Measurements from ENCODE around the gene PLCD1. TPM values are rescaled to one million over a fixed set of nuclear protein-coding genes. Genes with fewer than 3 reads are reported as not detected.
A peak's percentile ranks its signal among the peaks of the same experiment; 100 is the strongest.

PLCD1 gene
- total and polyA plus RNA-seq, 2 of the 13 experiments (the other 11 are each of a cell fraction or from before 2014, with no cell fraction given), result 10.1 to 12.4 TPM

DNA sequence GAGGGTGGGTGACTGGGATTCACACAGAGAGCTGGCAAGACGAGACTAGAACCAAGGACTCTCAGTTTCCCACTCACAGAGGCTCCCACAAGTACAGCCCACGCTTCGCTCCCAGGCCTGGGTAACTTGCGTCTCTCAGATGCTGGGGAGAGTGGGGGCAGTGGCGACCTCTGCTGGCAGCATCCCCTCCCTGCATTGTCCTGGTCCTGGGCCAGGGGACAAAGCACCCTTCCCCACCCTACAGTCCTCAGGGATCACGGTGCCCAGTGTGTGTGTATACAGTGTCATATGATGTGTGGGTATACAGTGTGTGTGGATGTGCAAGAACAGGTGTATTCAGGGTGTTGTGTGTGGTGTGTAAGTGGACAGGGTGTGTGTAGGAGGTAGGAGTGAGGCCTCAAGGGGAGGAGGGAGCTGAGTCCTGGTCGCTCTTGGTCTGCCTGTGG is 26.0 kb downstream of the PLCD1 start (continued):
- TF ChIP-seq SETDB1 (CRISPR knock-in tag; IDR thresholded peaks at IDR 0.05; ENCODE audit: borderline replicate concordance), result no peak
- no peak for TF ChIP-seq ZC3H4 (CRISPR knock-in tag; IDR thresholded peaks at IDR 0.05; ENCODE audit: borderline replicate concordance)
- TF ChIP-seq ZNF180 (CRISPR knock-in tag; IDR thresholded peaks at IDR 0.05; ENCODE audit: borderline replicate concordance, low read depth), result no peak
- TF ChIP-seq, protein P1, sequence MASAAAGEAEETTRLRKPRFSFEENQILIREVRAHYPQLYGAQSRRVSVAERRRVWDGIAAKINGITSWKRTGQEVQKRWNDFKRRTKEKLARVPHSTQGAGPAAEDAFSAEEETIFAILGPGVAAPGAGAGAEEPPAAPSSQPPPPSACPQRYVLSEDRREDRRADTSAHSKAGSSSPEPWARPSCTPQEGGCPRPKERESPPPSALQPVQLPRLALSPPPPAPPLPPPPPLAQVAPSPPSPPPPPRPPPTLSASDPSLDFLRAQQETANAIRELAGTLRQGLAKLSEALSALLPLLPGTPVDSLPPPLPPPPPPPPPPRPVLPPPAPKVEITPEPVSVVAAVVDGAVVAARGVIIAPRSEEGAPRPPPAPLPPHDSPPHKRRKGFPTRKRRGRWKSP (CRISPR knock-in tag; IDR thresholded peaks at IDR 0.05), result 0 out of 2 replicates have a peak, but pooled peaks have one; percentile 48
- TF ChIP-seq TEAD3 (CRISPR knock-in tag; optimal IDR thresholded peaks at IDR 0.05; ENCODE audit: borderline replicate concordance), result peak; percentile 45
- TF ChIP-seq, protein P2, sequence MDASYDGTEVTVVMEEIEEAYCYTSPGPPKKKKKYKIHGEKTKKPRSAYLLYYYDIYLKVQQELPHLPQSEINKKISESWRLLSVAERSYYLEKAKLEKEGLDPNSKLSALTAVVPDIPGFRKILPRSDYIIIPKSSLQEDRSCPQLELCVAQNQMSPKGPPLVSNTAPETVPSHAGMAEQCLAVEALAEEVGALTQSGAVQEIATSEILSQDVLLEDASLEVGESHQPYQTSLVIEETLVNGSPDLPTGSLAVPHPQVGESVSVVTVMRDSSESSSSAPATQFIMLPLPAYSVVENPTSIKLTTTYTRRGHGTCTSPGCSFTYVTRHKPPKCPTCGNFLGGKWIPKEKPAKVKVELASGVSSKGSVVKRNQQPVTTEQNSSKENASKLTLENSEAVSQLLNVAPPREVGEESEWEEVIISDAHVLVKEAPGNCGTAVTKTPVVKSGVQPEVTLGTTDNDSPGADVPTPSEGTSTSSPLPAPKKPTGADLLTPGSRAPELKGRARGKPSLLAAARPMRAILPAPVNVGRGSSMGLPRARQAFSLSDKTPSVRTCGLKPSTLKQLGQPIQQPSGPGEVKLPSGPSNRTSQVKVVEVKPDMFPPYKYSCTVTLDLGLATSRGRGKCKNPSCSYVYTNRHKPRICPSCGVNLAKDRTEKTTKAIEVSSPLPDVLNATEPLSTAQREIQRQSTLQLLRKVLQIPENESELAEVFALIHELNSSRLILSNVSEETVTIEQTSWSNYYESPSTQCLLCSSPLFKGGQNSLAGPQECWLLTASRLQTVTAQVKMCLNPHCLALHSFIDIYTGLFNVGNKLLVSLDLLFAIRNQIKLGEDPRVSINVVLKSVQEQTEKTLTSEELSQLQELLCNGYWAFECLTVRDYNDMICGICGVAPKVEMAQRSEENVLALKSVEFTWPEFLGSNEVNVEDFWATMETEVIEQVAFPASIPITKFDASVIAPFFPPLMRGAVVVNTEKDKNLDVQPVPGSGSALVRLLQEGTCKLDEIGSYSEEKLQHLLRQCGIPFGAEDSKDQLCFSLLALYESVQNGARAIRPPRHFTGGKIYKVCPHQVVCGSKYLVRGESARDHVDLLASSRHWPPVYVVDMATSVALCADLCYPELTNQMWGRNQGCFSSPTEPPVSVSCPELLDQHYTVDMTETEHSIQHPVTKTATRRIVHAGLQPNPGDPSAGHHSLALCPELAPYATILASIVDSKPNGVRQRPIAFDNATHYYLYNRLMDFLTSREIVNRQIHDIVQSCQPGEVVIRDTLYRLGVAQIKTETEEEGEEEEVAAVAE (CRISPR knock-in tag; IDR thresholded peaks at IDR 0.05; ENCODE audit: borderline replicate concordance), result no peak
- no peak for TF ChIP-seq RELA (CRISPR knock-in tag; IDR thresholded peaks at IDR 0.05)
- TF ChIP-seq, protein P3, sequence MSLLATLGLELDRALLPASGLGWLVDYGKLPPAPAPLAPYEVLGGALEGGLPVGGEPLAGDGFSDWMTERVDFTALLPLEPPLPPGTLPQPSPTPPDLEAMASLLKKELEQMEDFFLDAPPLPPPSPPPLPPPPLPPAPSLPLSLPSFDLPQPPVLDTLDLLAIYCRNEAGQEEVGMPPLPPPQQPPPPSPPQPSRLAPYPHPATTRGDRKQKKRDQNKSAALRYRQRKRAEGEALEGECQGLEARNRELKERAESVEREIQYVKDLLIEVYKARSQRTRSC (CRISPR knock-in tag; IDR thresholded peaks at IDR 0.05; ENCODE audit: low read depth), result no peak
- TF ChIP-seq BRD4 (CRISPR knock-in tag; IDR thresholded peaks at IDR 0.05), result no peak
- no peak for TF ChIP-seq GTF3A (CRISPR knock-in tag; conservative IDR thresholded peaks at IDR 0.05)
- TF ChIP-seq, protein P4, sequence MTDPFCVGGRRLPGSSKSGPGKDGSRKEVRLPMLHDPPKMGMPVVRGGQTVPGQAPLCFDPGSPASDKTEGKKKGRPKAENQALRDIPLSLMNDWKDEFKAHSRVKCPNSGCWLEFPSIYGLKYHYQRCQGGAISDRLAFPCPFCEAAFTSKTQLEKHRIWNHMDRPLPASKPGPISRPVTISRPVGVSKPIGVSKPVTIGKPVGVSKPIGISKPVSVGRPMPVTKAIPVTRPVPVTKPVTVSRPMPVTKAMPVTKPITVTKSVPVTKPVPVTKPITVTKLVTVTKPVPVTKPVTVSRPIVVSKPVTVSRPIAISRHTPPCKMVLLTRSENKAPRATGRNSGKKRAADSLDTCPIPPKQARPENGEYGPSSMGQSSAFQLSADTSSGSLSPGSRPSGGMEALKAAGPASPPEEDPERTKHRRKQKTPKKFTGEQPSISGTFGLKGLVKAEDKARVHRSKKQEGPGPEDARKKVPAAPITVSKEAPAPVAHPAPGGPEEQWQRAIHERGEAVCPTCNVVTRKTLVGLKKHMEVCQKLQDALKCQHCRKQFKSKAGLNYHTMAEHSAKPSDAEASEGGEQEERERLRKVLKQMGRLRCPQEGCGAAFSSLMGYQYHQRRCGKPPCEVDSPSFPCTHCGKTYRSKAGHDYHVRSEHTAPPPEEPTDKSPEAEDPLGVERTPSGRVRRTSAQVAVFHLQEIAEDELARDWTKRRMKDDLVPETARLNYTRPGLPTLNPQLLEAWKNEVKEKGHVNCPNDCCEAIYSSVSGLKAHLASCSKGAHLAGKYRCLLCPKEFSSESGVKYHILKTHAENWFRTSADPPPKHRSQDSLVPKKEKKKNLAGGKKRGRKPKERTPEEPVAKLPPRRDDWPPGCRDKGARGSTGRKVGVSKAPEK (CRISPR knock-in tag; IDR thresholded peaks at IDR 0.05; ENCODE audit: borderline replicate concordance), result 0 out of 2 replicates have a peak, but pooled peaks have one; percentile 29
- peak; percentile 13; the same call in 1 of the 2 replicates for TF ChIP-seq ZNF788 (CRISPR knock-in tag; IDR thresholded peaks at IDR 0.05; ENCODE audit: borderline replicate concordance)
- TF ChIP-seq ZNF326 (CRISPR knock-in tag; IDR thresholded peaks at IDR 0.05; ENCODE audit: borderline replicate concordance), result no peak
- TF ChIP-seq, protein P5, sequence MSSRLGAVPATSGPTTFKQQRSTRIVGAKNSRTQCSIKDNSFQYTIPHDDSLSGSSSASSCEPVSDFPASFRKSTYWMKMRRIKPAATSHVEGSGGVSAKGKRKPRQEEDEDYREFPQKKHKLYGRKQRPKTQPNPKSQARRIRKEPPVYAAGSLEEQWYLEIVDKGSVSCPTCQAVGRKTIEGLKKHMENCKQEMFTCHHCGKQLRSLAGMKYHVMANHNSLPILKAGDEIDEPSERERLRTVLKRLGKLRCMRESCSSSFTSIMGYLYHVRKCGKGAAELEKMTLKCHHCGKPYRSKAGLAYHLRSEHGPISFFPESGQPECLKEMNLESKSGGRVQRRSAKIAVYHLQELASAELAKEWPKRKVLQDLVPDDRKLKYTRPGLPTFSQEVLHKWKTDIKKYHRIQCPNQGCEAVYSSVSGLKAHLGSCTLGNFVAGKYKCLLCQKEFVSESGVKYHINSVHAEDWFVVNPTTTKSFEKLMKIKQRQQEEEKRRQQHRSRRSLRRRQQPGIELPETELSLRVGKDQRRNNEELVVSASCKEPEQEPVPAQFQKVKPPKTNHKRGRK (CRISPR knock-in tag; IDR thresholded peaks at IDR 0.05), result no peak
- TF ChIP-seq FIP1L1 (IDR thresholded peaks at IDR 0.05; ENCODE audit: borderline replicate concordance, insufficient read depth, low read depth, low read length), result no peak
- no peak for TF ChIP-seq RFX5 (IDR thresholded peaks at IDR 0.05; ENCODE audit: low read depth, low read length)
- no peak for TF ChIP-seq ATF1 (CRISPR knock-in tag; IDR thresholded peaks at IDR 0.05)
- no peak for TF ChIP-seq FOSL1 (CRISPR knock-in tag; IDR thresholded peaks at IDR 0.05; ENCODE audit: borderline replicate concordance)
- no peak for TF ChIP-seq STAT5B (CRISPR knock-in tag; IDR thresholded peaks at IDR 0.05)

Measured in HepG2 (cell line).